ENCODE data around the gene TMC4. TPM values are rescaled to one million over a fixed set of nuclear protein-coding genes. Genes with fewer than 3 reads are reported as not detected.

The TMC4 gene
- total and polyA plus RNA-seq, 2 donors (not counting 1 experiment from before 2014, with no cell fraction given) = 0.25 to 0.33 TPM

DNA sequence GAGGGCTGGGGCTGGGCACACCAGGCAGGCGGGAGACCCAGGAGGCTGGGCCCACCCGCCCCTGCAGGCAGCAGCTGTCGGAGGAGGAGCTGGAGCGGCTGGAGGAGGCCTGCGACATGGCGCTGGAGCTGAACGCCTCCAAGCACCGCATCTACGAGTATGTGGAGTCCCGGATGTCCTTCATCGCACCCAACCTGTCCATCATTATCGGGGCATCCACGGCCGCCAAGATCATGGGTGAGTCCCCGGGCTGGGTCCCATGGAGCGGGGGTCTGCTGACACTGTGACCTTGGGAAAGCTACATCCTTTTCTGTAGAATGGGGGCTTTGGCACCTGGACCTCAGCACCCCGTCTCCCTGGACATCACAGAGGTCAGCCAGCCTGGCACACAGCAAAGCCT lies 49.3 kb downstream of the TMC4 start:
- no peak overlapping the region for H3K4me2 ChIP-seq (ENCODE audit: extremely low read depth, insufficient read depth, low read length)
- H3K27me3 ChIP-seq (ENCODE audit: control insufficient read depth, insufficient read depth, low read length) = no peaks in the 10 kb centered on the region
- no peak overlapping the region for H3K9ac ChIP-seq (ENCODE audit: insufficient read depth, low read length)
- no peak for DNase-seq (ENCODE audit: low read depth in 2 of 2)
- H3K9me3 ChIP-seq (ENCODE audit: control insufficient read depth, insufficient read depth, low read depth, low read length) = no peaks in the 10 kb centered on the region
- H3K36me3 ChIP-seq (ENCODE audit: control insufficient read depth, insufficient read depth, low read length) = peaks cover 22% of the 10 kb centered on the region
- TF ChIP-seq EZH2 (IDR thresholded peaks at IDR 0.05; ENCODE audit: low read length, missing control alignments) (no peak), CTCF (conservative IDR thresholded peaks at IDR 0.05 in 1 of 2, IDR thresholded peaks at IDR 0.05 in 1 of 2; ENCODE audit: low read depth in 1 of 2, low read length in 2 of 2) (no peak)
- H4K20me1 ChIP-seq (ENCODE audit: control insufficient read depth, extremely low read depth, insufficient read depth, low read length) = no peaks in the 10 kb centered on the region
- H3K27ac ChIP-seq (ENCODE audit: insufficient read depth, low read length) = no peak overlapping the region
- no peak overlapping the region for H2AFZ ChIP-seq (ENCODE audit: low read length)
- no peak overlapping the region for H3K4me3 ChIP-seq (replicated peaks in 1 of 4; ENCODE audit: control extremely low read depth in 1 of 4, insufficient read depth in 1 of 4, low read depth in 3 of 4, low read length in 4 of 4)
- no peaks in the 10 kb centered on the region for H3K79me2 ChIP-seq (ENCODE audit: control insufficient read depth, insufficient read depth, low read length)
- H3K4me1 ChIP-seq (ENCODE audit: control insufficient read depth, extremely low read depth, insufficient read depth, low read length) = no peaks in the 10 kb centered on the region

DNA sequence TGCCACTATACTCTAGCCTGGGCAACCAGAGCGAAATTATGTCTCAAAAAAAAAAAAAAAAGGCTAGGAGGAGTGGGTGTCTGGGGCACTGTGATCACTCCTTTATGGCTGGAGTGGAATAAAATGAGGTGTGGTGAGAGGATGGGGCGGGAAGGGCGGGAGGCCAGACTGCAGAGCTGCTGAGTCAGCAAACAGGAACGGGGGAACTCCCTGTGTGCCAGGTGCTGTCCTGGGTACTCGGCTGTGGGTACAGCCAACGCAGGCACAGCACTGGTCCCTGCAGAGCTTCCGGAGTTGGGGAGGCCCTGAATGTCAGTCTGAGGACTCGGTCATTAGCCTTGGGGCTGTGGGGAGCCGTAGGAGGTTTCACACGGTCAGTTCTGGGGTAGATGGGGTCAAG lies 51.7 kb downstream of the TMC4 start:
- H3K79me2 ChIP-seq (ENCODE audit: control insufficient read depth, insufficient read depth, low read length) = peaks cover 12% of the 10 kb centered on the region
- H2AFZ ChIP-seq (ENCODE audit: low read length) = no peak overlapping the region
- no peaks in the 10 kb centered on the region for H3K27me3 ChIP-seq (ENCODE audit: control insufficient read depth, insufficient read depth, low read length)
- no peak for DNase-seq (ENCODE audit: low read depth in 2 of 2)
- TF ChIP-seq EZH2 (IDR thresholded peaks at IDR 0.05; ENCODE audit: low read length, missing control alignments) (no peak), CTCF (conservative IDR thresholded peaks at IDR 0.05 in 1 of 2, IDR thresholded peaks at IDR 0.05 in 1 of 2; ENCODE audit: low read depth in 1 of 2, low read length in 2 of 2) (no peak)
- no peaks in the 10 kb centered on the region for H3K9me3 ChIP-seq (ENCODE audit: control insufficient read depth, insufficient read depth, low read depth, low read length)
- peaks cover 16% of the 10 kb centered on the region for H3K36me3 ChIP-seq (ENCODE audit: control insufficient read depth, insufficient read depth, low read length)
- H3K4me2 ChIP-seq (ENCODE audit: extremely low read depth, insufficient read depth, low read length) = no peak overlapping the region
- no peak overlapping the region for H3K4me3 ChIP-seq (replicated peaks in 1 of 4; ENCODE audit: control extremely low read depth in 1 of 4, insufficient read depth in 1 of 4, low read depth in 3 of 4, low read length in 4 of 4)
- no peaks in the 10 kb centered on the region for H4K20me1 ChIP-seq (ENCODE audit: control insufficient read depth, extremely low read depth, insufficient read depth, low read length)
- peaks cover 2% of the 10 kb centered on the region for H3K4me1 ChIP-seq (ENCODE audit: control insufficient read depth, extremely low read depth, insufficient read depth, low read length)
- no peak overlapping the region for H3K9ac ChIP-seq (ENCODE audit: insufficient read depth, low read length)
- H3K27ac ChIP-seq (ENCODE audit: insufficient read depth, low read length) = no peak overlapping the region

DNA sequence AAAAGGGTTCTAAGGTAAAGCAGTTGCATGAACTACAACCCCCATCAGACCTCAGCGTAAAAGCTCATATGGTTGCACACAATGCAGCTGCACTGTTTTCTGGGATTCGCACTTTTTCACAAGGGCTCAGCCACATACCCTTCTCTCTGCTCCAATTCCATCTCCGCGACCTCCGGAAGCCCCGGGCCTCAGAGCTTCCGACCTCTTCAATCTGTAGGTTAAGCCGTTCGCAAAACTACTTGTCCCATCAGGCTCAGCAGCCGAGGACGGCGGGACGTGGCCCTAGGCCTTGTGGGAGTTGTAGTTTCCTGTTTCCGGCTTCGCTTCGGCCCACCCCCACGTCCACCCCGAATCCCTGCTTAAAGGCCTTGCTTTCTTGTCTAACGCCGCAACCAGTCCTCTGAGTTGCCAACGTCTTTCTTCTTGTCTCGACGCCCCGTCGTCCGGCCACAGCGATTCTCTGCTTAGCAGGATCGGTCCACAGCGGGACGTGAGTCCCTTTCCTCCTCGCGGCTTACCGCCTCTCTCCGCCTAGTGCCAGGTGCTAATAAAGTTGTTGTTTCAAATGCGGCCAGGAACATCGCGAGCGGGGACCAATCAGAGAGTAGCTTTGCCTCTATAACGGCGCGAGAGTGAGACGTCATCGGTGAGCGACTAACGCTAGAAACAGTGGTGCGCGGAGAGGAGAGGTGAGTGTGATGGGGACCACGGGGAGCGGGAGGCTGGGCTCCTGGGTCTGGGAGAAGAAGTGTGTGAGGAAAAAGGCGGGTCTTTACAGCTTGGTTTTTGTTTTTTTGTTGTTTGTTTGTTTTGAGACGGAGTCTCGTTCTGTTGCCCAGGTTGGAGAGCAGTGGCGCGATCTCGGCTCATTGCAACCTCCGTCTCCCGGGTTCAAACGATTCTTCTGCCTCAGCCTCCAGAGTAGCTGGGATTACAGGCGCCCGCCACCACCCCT lies 57.6 kb downstream of the TMC4 start, which contains the start of the genes PRPF31 and TFPT:
Gene PRPF31, plus strand, starts transcription at position 646 of the 955 bp plus-strand sequence. CDS start 2,525 bp downstream, outside the sequence.
Gene TFPT, minus strand, starts transcription at position 549 of the 955 bp plus-strand sequence. Its CDS starts 388 bp downstream, at position 161.
- Histone ChIP-seq H3K4me2 (ENCODE audit: extremely low read depth, insufficient read depth, low read length) (peak within 1 kb of the TSS; percentile 99), H3K4me1 (ENCODE audit: control insufficient read depth, extremely low read depth, insufficient read depth, low read length) (peaks cover 2% of the 10 kb centered on the region), H4K20me1 (ENCODE audit: control insufficient read depth, extremely low read depth, insufficient read depth, low read length) (no peaks in the 10 kb centered on the region), H3K27me3 (ENCODE audit: control insufficient read depth, insufficient read depth, low read length) (no peaks in the 10 kb centered on the region), H3K4me3 (replicated peaks in 1 of 4; ENCODE audit: control extremely low read depth in 1 of 4, insufficient read depth in 1 of 4, low read depth in 3 of 4, low read length in 4 of 4) (peak within 1 kb of the TSS; percentile 49 to 97 (median 82)), H2AFZ (ENCODE audit: low read length) (peak within 1 kb of the TSS; percentile 72), H3K9ac (ENCODE audit: insufficient read depth, low read length) (peak within 1 kb of the TSS; percentile 64), H3K27ac (ENCODE audit: insufficient read depth, low read length) (peak within 1 kb of the TSS; percentile 73), H3K9me3 (ENCODE audit: control insufficient read depth, insufficient read depth, low read depth, low read length) (no peaks in the 10 kb centered on the region), H3K79me2 (ENCODE audit: control insufficient read depth, insufficient read depth, low read length) (peaks cover 22% of the 10 kb centered on the region), H3K36me3 (ENCODE audit: control insufficient read depth, insufficient read depth, low read length) (peaks cover 9% of the 10 kb centered on the region)
- peak; percentile 98 to 99 for DNase-seq (ENCODE audit: low read depth in 2 of 2)
- TF ChIP-seq CTCF (conservative IDR thresholded peaks at IDR 0.05 in 1 of 2, IDR thresholded peaks at IDR 0.05 in 1 of 2; ENCODE audit: low read depth in 1 of 2, low read length in 2 of 2) (no peak), EZH2 (IDR thresholded peaks at IDR 0.05; ENCODE audit: low read length, missing control alignments) (no peak)
